COLO668 (cell line): ENCODE measurements around the gene KLHDC3.
A peak's percentile ranks its signal among the peaks of the same experiment; 100 is the strongest.

Experiments used
- DNase-seq: peaks from one replicate; lab custom pipeline; 2025; ENCODE audit not compliant: unreplicated experiment; lab: John Stamatoyannopoulos, UW

Gene KLHDC3

DNA sequence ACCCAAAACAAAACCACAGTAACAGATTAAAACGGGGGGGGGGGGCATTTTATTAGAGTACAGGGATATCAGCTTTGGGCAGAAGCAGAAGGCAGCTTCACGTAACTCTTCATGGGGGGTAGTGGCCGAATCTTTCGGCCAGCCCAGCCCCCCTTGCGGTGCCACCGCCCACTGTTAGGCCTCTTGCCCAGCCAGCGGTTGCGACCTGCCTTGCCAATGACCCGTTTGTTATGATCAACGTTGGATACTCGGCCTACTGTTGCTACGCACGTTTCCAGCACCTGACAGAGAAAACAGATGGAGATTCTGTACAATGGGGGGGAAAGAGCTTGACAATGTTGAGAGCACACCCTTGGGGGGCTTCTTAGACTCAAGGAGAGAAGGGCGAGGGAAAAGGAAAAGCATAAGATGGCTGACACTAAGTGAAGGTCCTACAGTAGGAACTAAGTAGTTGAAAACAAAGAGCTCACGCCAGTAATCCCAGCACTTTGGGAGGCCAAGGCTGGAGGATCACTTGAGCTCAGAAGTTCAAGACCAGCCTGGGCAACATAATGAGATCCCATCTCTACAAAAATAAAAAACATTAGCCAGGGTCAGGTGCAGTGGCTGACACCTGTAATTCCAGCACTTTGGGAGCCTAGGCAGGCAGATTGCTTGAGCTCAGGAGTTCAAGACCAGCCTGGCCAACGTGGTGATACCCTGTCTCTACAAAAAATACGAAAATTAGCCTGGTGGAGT is 40.3 kb downstream of the KLHDC3 start:
- no peak for DNase-seq

- DNase-seq: no peak
Observed at GRCh38 chr6:43055966-43056365, 41.9 kb downstream of the KLHDC3 start.

DNA sequence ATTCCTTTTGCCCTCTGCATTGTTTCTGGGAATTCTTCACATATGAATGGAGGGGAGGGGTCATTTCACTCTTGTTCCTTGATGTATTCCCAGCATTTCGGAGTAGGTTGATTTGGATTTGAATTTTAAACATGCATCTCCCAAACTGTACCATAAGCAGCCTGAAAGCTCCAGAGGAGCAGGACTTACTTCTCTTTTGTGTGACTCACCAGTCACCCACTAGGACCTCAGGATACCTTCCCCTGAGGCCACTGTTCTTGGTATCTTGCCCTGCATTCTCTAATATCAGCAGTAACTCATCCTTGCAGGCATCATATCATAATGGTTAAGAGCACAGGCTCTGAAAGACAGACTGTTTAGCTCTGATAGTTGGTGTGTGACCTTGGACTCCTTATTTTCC is 44.5 kb downstream of the KLHDC3 start:
- DNase-seq: no peak

- DNase-seq: peak; percentile 96
Observed at GRCh38 chr6:43059168-43060033, 45.4 kb downstream of the KLHDC3 start, which contains the start of the genes KLC4 and MRPL2. Gene KLC4 (plus strand): TSS chr6:43059631. CDS start chr6:43061336, 1,705 bp downstream. Gene MRPL2 (minus strand): TSS chr6:43059434. CDS start chr6:43059381, 53 bp downstream.

DNA sequence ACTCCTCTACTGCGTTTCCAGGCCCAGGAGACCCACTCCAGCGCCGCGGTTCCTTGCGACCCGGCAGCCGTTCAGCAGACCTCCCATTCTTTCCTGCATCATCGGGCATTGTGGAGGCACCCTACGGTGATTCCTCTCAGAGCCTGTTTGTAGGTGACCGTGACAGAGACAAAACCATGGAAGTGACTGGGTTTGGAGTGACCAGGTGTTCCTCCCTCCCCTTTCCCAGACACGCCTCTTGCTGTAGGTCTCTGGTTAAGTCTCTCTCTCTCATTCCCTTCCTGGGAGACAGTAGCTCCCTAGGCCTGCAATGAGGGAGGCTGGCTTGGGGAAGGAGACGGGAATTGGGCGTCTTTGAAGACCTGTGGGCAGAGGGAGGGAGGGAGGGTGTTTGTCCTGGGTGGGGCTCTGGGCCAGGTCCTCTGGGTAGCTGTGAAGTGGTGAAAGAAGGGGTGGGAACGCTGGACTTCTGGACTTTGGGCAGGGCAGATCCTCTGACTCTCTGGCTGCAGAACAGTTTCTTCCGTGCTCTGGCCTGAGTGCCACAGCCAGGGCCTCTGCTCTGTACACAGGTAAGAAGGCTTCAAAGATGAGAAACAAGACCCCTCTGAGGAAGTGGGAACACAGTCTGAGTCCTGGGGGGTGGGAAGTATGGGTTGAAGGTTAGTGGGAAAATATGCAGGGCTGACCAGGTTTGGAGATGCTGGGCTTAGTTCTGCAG is 46.1 kb downstream of the KLHDC3 start:
- peak; percentile 42 for DNase-seq

DNA sequence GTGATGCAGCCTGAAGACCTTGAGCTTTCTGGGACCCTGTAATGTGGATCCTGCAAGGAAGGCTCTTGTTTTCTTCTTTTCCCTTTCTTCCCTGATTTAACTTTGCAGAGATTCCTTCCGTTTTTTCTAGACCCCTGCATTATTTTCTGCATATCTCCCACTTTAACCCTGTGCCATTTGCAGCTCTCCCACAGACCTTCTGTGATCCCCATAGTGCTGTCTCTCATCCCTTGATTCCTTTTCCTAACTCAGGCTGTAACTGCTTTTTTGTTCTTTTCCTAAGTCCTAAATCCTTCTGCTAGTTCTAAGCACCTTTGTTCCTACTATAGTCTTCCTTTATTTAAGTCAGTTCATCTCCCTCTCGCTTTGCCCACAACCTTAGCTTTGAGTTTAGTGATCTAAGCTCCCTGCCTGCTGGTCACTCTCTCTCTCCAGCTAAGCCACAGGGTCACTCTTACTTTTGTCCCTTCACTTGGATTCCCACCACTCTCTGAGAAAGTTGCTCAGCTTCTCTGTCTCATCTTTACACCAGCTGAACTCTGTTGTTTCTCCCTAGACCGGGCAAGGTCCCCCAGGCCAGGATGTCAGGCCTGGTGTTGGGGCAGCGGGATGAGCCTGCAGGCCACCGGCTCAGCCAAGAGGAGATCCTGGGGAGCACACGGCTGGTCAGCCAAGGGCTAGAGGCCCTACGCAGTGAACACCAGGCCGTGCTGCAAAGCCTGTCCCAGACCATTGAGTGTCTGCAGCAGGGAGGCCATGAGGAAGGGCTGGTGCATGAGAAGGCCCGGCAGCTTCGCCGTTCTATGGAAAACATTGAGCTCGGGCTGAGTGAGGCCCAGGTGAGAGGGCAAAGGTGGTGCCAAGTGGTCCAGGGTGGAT is 46.9 kb downstream of the KLHDC3 start:
- no peak for DNase-seq

DNA sequence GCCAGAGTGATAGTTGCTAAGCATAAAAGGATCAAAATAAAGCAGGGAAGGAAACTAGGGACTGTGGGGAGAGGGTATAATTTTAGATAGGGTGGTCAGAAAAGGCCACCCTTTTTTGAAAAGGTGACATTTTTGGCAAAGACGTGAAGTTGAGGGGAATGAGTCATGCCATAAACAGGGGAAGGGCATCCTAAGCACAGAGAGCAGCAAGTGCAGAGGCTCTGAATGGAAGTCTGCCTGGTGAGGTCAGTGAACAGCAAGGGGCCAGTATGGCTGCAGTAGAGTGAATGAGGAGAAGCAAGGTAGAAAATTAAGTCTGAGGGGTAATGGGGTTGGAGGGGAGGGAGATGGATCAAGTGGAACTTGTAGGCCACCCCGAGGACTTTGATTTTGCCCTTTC is 47.8 kb downstream of the KLHDC3 start:
- no peak for DNase-seq

DNA sequence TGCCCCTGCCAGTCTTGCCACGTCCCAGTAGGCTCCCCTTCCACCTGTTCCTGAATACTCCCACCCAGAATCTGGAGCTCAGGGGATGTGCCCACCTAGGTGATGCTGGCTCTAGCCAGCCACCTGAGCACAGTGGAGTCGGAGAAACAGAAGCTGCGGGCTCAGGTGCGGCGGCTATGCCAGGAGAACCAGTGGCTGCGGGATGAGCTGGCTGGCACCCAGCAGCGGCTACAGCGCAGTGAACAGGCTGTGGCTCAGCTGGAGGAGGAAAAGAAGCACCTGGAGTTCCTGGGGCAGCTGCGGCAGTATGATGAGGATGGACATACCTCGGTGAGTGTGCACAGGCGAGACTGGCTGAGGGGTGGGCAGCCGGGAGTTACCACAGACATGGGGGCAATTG is 48.8 kb downstream of the KLHDC3 start:
- DNase-seq: no peak

DNA sequence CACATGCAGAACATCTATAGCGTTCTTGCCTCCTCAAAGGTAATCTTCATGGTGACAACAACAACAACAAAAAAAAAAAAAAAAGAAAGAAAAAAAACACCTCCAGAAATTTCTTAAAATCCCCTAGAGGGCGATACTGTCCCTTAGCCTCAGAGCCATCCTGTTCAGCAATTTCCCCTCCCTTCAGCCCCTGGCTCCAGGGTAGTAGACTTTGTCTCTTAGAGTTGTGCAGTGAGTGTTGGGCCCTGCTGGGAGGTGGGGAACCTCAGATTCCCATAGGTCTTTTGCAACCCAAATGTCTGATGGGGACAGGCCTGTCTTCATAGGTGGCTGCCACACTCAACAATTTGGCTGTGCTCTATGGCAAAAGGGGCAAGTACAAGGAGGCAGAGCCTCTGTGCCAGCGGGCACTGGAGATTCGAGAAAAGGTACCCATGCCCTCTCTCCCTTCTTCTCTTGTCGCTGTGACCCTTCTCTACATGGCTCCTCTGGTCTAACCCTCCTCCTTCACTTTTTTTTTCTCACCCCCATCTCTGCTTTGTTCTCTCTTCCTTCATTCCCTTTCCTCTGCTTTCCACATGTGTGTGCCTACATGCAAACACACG is 56.1 kb downstream of the KLHDC3 start:
- DNase-seq: peak; percentile 9
